Superior temporal gyrus (tissue), 1 donor: ENCODE measurements around the gene ARHGEF10L.

Source experiments
- DNase-seq: peaks from one replicate; pipeline ENCODE4 v3.0.0-alpha.2; 2016; ENCODE audit errors: extremely low spot score

ARHGEF10L gene

GRCh38 chr1:17654519-17654918, 115.0 kb downstream of the ARHGEF10L start:
- no peak for DNase-seq

- DNase-seq = no peak
Observed at GRCh38 chr1:17655169-17655568, 115.7 kb downstream of the ARHGEF10L start.

- no peak for DNase-seq
Observed at GRCh38 chr1:17655922-17656321, 116.4 kb downstream of the ARHGEF10L start.

DNA sequence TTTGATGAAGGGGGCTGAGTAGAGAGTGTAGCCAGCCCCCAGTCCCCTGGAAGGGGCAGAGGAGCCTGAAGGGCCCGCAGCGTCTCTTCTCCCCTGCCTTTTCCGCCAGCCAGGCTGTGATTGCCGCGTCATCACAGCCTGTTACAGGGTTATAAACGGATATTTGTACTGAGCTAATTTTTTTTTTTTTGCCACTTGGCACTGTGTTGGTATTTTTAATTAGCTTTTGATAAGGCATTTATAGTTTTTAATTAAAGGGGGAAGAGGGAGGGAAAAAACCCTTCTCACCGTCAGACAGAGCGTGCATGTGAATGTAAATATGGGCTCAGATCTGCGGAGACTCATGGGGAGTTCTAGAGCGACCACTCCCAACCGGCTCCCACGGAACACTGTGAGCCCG, 117.9 kb downstream of the ARHGEF10L start:
- no peak for DNase-seq

- no peak for DNase-seq
Observed at GRCh38 chr1:17658837-17659236, 119.3 kb downstream of the ARHGEF10L start.

DNA sequence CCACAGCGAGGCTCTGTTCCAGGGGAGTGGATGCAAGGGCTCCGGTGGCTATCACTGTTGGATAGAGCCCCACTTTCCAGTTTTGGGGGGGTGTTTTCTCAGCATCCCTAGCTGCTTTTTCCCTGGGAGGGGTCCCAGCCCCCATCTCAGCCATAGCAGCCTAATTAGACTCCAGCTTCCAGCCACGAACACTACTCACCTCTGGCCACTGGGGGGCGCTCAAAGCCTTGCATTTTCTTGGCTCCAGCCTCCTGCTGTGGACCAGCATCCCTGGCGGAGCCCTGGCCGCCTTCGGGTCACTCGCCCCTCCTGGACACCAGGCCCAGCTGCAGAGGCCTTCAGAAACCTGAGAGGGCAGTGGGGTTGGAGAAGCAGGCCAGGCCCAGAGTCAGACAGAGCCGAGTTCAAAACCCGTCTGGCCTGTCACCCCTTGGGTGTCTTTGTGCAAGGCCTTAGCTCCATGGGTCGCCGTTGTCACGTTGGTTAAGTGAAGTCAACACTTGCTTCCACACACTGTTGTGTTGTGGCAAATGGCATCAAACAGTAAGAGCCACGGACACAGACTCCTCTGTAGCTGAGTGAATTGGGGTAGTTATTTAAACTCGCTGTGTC, 122.2 kb downstream of the ARHGEF10L start:
- peak; percentile 87 for DNase-seq

DNA sequence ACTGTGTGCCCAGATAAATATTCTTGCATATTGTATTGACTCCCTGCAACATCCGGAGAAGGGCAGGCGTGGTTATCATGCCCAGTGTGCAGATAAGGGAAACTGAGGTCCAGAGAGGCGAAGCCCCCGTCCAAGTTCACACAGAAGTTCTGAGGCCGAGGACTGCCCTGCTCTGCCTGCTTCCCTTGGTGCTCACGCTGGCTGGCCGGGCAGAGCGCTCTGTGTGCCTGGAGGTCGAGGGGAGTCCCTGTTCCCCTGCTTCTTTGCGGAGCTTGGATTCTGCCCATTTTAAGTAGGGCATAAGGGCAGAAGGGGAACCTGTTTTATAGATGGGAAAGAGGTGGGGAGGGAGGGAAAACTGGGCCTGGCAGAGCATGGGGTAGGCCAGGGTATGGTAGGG, 122.8 kb downstream of the ARHGEF10L start:
- DNase-seq = no peak

- no peak for DNase-seq
Observed at GRCh38 chr1:17662786-17663185, 123.3 kb downstream of the ARHGEF10L start.

DNA sequence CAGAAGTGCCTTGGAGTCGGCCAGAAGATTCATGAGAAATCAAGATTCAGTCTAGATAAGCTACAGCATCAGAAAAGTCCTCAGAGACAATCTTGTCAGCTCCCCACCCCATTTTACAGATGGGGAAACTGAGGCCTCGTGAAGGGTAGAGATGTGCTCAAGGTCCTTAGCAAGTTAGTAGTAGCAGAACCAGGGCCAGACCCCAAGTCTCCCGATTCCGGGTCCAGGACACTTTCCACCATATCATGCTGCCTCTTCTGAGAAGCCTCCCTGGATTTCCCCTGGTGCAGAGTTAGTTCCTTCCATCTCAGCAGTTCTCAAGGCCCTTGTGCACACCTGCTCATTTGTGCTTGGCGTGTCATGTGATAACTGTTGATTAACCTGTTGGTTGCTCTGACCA, 124.1 kb downstream of the ARHGEF10L start:
- DNase-seq = no peak

DNA sequence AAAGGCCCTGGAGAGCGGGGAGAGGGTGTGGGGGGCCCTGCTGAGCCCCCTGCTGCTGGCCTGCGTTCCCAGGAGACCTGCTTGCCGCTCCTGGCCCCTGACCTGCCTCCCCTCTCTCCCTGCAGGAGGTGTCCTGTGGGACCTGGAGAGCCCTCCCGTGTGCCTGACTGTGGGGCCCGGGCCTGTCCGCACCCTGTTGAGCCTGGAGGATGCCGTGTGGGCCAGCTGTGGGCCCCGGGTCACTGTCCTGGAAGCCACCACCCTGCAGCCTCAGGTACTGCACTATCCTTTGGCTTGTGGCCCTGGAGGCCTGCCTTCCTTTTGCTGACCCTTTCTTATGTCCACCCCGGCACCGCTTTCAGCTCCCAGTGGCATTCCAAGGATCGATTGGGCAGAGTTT, 124.8 kb downstream of the ARHGEF10L start:
- no peak for DNase-seq

DNA sequence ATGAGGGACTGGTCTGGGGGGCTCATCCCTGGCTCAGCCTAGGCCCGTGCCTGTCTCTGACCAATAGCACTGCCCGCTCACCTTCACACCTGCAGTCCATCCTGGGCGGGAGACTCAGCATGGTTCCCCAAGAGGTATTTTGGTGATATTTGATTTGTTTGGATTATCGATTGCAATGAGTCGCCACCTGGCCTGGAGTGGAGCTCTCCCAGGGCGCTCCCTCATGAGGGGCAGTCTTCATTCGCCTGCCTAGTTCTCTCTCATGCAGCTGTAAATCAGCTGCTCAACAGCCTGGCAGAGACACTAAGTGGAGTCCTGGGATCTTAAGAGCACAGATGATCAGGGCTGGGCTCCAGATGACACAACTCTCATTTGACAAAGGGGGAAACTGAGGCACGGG, 125.6 kb downstream of the ARHGEF10L start:
- DNase-seq = no peak

GRCh38 chr1:17665950-17666720, 126.6 kb downstream of the ARHGEF10L start:
- no peak for DNase-seq

DNA sequence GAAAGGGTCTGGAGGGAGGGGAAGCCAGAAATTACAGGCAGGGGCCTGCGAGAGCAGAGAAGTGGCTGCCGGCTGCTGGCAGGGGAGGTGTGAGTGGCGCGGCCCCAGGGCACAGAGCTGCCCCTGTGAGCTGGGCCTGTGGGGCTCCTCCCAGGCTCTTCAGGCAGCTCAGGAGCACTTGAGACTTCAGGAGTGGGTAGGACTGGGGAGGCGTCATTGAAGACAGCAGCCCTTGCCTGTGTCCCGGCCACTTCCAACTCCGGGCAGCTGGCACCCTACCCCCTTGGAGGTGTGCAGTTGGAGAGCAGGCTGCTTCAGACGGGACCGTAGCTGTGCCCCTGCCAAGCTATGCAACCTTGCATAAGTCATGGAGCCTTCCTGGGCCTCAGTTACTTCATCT, 128.1 kb downstream of the ARHGEF10L start:
- DNase-seq = no peak

DNA sequence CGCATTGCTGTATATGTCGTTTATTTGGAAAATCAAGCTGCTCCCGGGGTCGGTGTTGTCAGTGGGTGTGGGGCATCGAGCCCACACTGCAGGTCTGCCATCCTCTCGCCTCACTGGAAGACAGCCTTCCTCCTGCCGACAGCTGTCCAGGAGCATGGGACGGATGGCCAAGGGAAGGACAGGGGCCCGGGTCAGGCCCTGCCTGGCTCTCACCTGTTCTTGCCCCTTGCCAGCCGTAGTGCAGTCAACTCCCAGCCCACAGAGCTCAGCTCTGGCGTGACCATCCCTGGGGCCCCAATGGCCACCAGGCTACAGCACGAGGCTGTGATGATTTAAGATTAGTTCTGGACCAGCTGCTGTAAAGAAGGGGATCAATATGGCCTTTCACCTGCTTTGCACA, 128.7 kb downstream of the ARHGEF10L start:
- DNase-seq = no peak

DNA sequence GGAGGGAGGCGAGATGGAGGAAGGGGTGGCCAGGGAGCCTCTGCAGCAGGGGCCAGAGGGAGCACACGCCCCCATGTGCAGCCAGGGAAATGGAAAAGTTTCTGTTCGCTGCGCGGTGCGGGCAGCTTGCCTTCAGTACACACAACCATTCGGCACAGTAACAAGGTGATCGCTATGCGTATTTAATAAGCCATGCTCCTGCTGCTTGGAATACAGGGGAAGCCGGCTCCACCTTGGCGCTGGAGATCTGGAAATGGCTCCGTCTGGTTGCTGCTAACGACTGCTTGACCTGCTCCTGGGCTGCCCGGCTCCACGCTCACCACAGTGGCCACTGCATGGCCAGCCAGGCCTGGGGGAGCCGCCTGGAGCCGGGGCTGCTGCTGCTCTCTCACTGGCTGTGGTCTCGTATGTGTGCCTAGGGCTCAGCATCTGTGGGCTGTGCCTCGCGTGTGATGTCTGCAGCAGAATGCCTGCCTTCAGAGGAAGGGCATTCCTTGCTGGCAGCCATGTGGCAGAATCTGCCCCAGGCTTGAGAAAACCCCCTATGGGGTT, 129.2 kb downstream of the ARHGEF10L start:
- DNase-seq = no peak

GRCh38 chr1:17669305-17669704, 129.8 kb downstream of the ARHGEF10L start:
- no peak for DNase-seq

GRCh38 chr1:17669866-17670451, 130.5 kb downstream of the ARHGEF10L start:
- no peak for DNase-seq

- no peak for DNase-seq
Observed at GRCh38 chr1:17670587-17671313, 131.3 kb downstream of the ARHGEF10L start.

DNA sequence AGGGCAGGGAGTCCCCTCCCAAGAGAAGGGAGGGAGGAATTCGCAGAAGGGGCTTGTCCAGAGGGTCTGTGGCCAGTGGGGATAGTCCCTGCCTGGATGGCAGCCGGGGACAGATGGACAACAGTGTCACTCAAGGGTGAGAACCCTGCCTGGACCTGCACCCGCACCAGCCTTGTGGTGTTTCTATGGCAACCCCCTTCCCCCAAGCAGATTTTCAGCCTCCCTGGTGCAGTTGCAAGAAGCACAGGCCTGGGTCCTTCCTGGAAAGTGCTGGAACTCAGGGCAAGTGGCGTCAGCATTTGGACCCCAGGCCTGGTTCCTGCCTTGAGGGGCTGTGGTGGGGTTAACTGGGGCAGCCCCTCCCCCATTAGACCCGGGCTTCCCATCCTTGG, 131.8 kb downstream of the ARHGEF10L start:
- DNase-seq = no peak

- DNase-seq = no peak
Observed at GRCh38 chr1:17671741-17672140, 132.2 kb downstream of the ARHGEF10L start.

- DNase-seq = no peak
Observed at GRCh38 chr1:17672226-17672625, 132.7 kb downstream of the ARHGEF10L start.
